ENCODE results near the gene C2. TPM values are rescaled to one million over a fixed set of nuclear protein-coding genes. Genes with fewer than 3 reads are reported as not detected.

C2 gene
- polyA plus RNA-seq, 1 of the 3 experiments (the other 2 are of a cell fraction) = 0.43 TPM

- H3K4me1 ChIP-seq (ENCODE audit: control insufficient read depth in 1 of 2, insufficient read depth in 2 of 2, low read depth in 1 of 2, low read length in 1 of 2) = peaks cover 5 to 26% of the 10 kb centered on the region in 2 experiments; a peak in 3 of 4 replicates
- ChIA-PET CTCF (interaction anchor here (5.1 to 5.2 kb wide), 2 partner anchors 10 to 17 kb away, joined by 19 to 29 read pairs; partner anchors contain the start of genes NELFE and SKIC2), POLR2A (interaction anchor here (3.8 kb wide), 1 partner anchor 10 kb away, joined by 20 read pairs; the partner anchor contains the start of genes NELFE and SKIC2)
- no peak for TF ChIP-seq FOSL2 (IDR thresholded peaks at IDR 0.05; ENCODE audit: borderline replicate concordance, low read depth)
- no peak for TF ChIP-seq TCF12 (IDR thresholded peaks at IDR 0.05)
- TF ChIP-seq MAX (IDR thresholded peaks at IDR 0.05; ENCODE audit: low read depth) = no peak
- no peak for TF ChIP-seq IRF3 (IDR thresholded peaks at IDR 0.05; ENCODE audit: low read depth, low read length)
- TF ChIP-seq EZH2phosphoT487 (IDR thresholded peaks at IDR 0.05; ENCODE audit: borderline replicate concordance, low read depth) = no peak
- TF ChIP-seq ELF1 (IDR thresholded peaks at IDR 0.05) = no peak
- TF ChIP-seq RCOR1 (IDR thresholded peaks at IDR 0.05; ENCODE audit: low read length) = no peak
- TF ChIP-seq RAD21 (IDR thresholded peaks at IDR 0.05; ENCODE audit: low read length) = no peak
- TF ChIP-seq TAF1 (IDR thresholded peaks at IDR 0.05; ENCODE audit: borderline replicate concordance, low read depth, low read length) = no peak
- TF ChIP-seq CTCF (IDR thresholded peaks at IDR 0.05) = no peak
- no peak for TF ChIP-seq FOXJ3 (CRISPR knock-in tag; IDR thresholded peaks at IDR 0.05)
- no peak for TF ChIP-seq RXRA (IDR thresholded peaks at IDR 0.05; ENCODE audit: borderline replicate concordance, low read depth)
- TF ChIP-seq JUND (IDR thresholded peaks at IDR 0.05) = no peak
- no peak for TF ChIP-seq TEAD4 (IDR thresholded peaks at IDR 0.05; ENCODE audit: borderline replicate concordance, insufficient read depth)
- no peak for TF ChIP-seq SIN3A (IDR thresholded peaks at IDR 0.05; ENCODE audit: borderline replicate concordance, low read depth, low read length)
- TF ChIP-seq GATA2 (CRISPR knock-in tag; IDR thresholded peaks at IDR 0.05) = no peak
- TF ChIP-seq USF1 (IDR thresholded peaks at IDR 0.05; ENCODE audit: borderline replicate concordance, low read depth) = no peak
- no peak for TF ChIP-seq PBX3 (IDR thresholded peaks at IDR 0.05)
- no peak for TF ChIP-seq ZBTB33 (IDR thresholded peaks at IDR 0.05; ENCODE audit: borderline replicate concordance, low read depth)
- no peaks in the 10 kb centered on the region for H3K9me2 ChIP-seq
- H3K4me2 ChIP-seq = no peak overlapping the region
- H3K27me3 ChIP-seq (ENCODE audit: insufficient read depth) = no peaks in the 10 kb centered on the region
- no peak overlapping the region for H2AFZ ChIP-seq (ENCODE audit: low read depth)
- H3K36me3 ChIP-seq (replicated peaks in 1 of 2; ENCODE audit: control insufficient read depth in 1 of 2, insufficient read depth in 2 of 2, low read length in 1 of 2) = peaks cover 21 to 58% of the 10 kb centered on the region in 2 experiments
- peaks cover 10% of the 10 kb centered on the region for H3F3A ChIP-seq (replicated peaks; ENCODE audit: insufficient read depth)
- H3K9ac ChIP-seq = no peak overlapping the region
- H4K20me1 ChIP-seq (ENCODE audit: insufficient read depth) = no peaks in the 10 kb centered on the region
- no peak overlapping the region for H3K4me3 ChIP-seq (ENCODE audit: low read depth in 2 of 2, low read length in 1 of 2)
- WGBS (ENCODE audit: low lambda C conversion rate) = 94% methylated on average over 15 of the region's 23 CpGs
- DNase-seq = no peak
- peak overlapping the region in 1 of 2 experiments; percentile 15; a peak in 2 of 4 replicates for H3K27ac ChIP-seq (ENCODE audit: low read depth in 2 of 2, low read length in 1 of 2)
- no peaks in the 10 kb centered on the region for H3K9me3 ChIP-seq
- H3K79me2 ChIP-seq (ENCODE audit: insufficient read depth) = peaks cover 33% of the 10 kb centered on the region
Measured at GRCh38 chr6:31968791-31969711, 41.5 kb downstream of the C2 start.

Data from SK-N-SH (cell line).